ENCODE results near the gene APOL5.

DNA sequence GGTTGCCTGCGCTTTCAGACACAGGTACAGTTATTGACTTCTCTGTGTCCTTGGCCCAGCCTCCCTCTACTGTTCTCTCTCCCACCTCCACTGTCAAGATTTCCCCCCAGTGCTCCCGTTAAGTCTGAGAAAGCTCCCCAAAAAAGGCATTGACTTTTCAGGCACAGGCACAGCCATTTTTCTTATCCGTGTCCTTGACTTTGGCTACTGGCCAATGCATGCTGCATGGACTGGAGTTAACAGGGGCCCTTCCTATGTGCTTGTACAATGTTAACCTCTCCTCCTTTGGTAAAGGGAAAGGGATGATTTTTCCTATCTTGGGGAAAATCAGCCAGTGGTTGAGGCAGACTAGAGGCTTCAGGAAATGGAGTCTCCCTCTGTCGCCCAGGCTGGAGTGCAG lies 4.3 kb downstream of the APOL5 start:
- TF ChIP-seq, protein P1, sequence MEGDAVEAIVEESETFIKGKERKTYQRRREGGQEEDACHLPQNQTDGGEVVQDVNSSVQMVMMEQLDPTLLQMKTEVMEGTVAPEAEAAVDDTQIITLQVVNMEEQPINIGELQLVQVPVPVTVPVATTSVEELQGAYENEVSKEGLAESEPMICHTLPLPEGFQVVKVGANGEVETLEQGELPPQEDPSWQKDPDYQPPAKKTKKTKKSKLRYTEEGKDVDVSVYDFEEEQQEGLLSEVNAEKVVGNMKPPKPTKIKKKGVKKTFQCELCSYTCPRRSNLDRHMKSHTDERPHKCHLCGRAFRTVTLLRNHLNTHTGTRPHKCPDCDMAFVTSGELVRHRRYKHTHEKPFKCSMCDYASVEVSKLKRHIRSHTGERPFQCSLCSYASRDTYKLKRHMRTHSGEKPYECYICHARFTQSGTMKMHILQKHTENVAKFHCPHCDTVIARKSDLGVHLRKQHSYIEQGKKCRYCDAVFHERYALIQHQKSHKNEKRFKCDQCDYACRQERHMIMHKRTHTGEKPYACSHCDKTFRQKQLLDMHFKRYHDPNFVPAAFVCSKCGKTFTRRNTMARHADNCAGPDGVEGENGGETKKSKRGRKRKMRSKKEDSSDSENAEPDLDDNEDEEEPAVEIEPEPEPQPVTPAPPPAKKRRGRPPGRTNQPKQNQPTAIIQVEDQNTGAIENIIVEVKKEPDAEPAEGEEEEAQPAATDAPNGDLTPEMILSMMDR (IDR thresholded peaks at IDR 0.05; ENCODE audit: low read length), result no peak
- no peak for TF ChIP-seq EZH2 (IDR thresholded peaks at IDR 0.05; ENCODE audit: borderline replicate concordance, low read length)
